HL-60 (cell line): ENCODE data around the gene LRP8.

Experiments
- DNase-seq, 2 experiments: peaks; one replicate each; pipeline ENCODE4 v3.0.0-alpha.2; 2010 to 2020; ENCODE audit warnings: low read depth in 1 of 2, low spot score in 1 of 2
- H3K27ac ChIP-seq: fragments of 250-450 bp; sonication (Bioruptor Pico); replicated peaks from 2 replicates; pipeline ENCODE4 v1.5.1; 2020; ENCODE audit warnings: mild to moderate bottlenecking, moderate library complexity
- H3K27me3 ChIP-seq: fragments of 250-450 bp; sonication (Bioruptor Pico); 2 replicates; pipeline ENCODE4 v1.5.1; 2021; ENCODE audit warnings: mild to moderate bottlenecking, moderate library complexity; ENCODE audit not compliant: insufficient read depth, poor library complexity, severe bottlenecking
- H3K4me3 ChIP-seq: replicated peaks from 2 replicates; pipeline ENCODE4 v1.5.1; 2011; ENCODE audit warnings: mild to moderate bottlenecking, control low read depth, low read length; ENCODE audit not compliant: insufficient read depth
- GABPA ChIP-seq: IDR thresholded peaks from 2 replicates; pipeline ENCODE4 v1.6.1; 2012; ENCODE audit warnings: low read depth
- POLR2AphosphoS5 ChIP-seq: IDR thresholded peaks from 2 replicates; pipeline ENCODE4 v1.6.1; 2012; ENCODE audit warnings: low read depth
- SPI1 ChIP-seq: IDR thresholded peaks from 2 replicates; pipeline ENCODE4 v1.6.1; 2012; ENCODE audit warnings: low read depth, mild to moderate bottlenecking, borderline replicate concordance
- TF ChIP-seq, protein P1 (sequence below): IDR thresholded peaks from one replicate; pipeline ENCODE4 v1.5.1; 2011; ENCODE audit warnings: low read length, control low read depth, inconsistent platforms; ENCODE audit not compliant: insufficient read depth
- TF ChIP-seq, protein P2 (sequence below): IDR thresholded peaks from 2 replicates; pipeline ENCODE4 v1.6.1; 2012; ENCODE audit warnings: low read depth; ENCODE audit not compliant: insufficient replicate concordance

LRP8 gene

DNA sequence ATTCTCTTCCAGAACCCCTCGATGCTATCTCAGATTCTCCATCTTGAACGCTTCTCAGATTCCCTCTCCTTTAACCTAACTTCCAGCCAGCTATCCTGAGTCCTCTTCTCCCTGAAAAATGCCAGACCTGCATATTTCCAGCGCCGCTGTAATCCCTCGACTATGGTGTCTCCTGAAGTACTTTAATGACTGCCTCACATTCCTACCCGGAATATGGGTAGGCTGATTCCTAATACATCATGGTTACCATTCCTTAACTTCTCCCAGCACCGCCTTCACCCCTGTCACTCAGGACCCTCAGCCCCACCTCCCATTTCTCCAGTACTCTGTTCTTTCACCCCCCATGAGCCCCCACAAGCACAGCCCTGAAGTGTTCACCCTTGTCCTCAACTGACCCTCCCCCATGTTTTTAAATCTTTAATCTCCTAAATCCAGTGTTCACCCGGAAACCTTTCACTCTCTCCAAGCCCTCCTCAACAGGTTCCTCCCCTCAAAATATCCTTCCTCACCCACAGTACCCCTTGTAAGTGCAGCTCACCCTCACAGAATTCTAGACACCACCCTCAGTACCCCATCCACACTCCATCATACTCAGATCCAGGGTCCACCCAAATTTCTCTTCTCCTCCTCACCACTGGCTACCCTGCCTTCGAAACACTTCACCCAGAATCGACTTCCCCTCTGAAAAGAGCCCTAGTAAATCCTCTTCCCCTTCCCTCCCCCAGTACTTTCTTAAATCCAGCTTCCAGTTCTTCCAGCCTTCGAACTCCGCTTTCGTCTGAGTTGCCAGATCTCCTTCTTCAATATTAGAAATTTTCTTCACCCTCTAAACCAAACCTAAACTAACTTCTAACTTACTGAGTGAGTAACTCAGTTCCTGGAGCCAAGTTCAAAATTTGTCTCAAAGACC, 130.3 kb downstream of the LRP8 start:
- Histone ChIP-seq H3K27me3 (no peaks in the 10 kb centered on the region), H3K4me3 (peak overlapping the region; percentile 77), H3K27ac (peak overlapping the region; percentile 87)
- peak in 1 of 2 experiments; percentile 47 for DNase-seq
- TF ChIP-seq GABPA (no peak), SPI1 (peak; percentile 83)

DNA sequence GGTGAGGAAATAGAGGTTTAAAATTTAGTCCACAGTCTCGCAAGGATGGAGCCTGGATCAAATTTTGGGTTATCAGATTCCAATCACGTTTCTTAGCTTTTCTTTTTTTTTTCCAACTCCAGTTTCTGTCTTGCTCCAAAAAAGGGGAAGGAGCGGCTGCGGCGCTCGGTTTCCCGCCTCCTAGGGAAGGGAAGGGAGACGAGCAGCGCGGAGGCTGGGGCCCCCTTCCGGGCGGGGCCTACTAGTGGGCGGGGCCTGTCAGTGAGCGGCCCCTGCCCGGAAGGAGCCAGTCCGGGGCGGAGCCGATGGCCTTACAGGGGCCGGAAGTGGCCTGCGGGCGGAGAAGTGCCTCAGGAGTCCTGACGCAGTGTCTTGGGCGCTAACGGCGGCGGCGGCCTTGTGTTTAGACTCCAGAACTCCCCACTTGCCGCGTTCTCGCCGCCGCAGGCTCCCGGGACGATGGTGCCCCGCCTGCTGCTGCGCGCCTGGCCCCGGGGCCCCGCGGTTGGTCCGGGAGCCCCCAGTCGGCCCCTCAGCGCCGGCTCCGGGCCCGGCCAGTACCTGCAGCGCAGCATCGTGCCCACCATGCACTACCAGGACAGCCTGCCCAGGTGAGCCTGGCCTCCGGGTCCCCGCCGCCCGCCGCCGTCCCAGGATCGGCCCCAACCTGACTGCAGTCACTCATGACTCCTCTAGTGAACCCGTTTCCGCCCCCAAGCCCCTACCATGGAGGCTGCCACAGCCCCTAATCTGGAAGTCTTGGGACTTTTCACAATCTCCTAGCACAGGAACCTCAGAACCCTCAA, 131.2 kb downstream of the LRP8 start, which contains the start of gene CPT2:
Gene CPT2 (plus strand): TSS at position 340 of the 806 bp plus-strand sequence. CDS start 120 bp downstream, at position 460.
- DNase-seq: peak; percentile 91 to 94
- TF ChIP-seq, protein P1, sequence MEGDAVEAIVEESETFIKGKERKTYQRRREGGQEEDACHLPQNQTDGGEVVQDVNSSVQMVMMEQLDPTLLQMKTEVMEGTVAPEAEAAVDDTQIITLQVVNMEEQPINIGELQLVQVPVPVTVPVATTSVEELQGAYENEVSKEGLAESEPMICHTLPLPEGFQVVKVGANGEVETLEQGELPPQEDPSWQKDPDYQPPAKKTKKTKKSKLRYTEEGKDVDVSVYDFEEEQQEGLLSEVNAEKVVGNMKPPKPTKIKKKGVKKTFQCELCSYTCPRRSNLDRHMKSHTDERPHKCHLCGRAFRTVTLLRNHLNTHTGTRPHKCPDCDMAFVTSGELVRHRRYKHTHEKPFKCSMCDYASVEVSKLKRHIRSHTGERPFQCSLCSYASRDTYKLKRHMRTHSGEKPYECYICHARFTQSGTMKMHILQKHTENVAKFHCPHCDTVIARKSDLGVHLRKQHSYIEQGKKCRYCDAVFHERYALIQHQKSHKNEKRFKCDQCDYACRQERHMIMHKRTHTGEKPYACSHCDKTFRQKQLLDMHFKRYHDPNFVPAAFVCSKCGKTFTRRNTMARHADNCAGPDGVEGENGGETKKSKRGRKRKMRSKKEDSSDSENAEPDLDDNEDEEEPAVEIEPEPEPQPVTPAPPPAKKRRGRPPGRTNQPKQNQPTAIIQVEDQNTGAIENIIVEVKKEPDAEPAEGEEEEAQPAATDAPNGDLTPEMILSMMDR: no peak
- TF ChIP-seq POLR2AphosphoS5 (peak; percentile 96), SPI1 (peak; percentile 67), GABPA (peak; percentile 78)
- TF ChIP-seq, protein P2, sequence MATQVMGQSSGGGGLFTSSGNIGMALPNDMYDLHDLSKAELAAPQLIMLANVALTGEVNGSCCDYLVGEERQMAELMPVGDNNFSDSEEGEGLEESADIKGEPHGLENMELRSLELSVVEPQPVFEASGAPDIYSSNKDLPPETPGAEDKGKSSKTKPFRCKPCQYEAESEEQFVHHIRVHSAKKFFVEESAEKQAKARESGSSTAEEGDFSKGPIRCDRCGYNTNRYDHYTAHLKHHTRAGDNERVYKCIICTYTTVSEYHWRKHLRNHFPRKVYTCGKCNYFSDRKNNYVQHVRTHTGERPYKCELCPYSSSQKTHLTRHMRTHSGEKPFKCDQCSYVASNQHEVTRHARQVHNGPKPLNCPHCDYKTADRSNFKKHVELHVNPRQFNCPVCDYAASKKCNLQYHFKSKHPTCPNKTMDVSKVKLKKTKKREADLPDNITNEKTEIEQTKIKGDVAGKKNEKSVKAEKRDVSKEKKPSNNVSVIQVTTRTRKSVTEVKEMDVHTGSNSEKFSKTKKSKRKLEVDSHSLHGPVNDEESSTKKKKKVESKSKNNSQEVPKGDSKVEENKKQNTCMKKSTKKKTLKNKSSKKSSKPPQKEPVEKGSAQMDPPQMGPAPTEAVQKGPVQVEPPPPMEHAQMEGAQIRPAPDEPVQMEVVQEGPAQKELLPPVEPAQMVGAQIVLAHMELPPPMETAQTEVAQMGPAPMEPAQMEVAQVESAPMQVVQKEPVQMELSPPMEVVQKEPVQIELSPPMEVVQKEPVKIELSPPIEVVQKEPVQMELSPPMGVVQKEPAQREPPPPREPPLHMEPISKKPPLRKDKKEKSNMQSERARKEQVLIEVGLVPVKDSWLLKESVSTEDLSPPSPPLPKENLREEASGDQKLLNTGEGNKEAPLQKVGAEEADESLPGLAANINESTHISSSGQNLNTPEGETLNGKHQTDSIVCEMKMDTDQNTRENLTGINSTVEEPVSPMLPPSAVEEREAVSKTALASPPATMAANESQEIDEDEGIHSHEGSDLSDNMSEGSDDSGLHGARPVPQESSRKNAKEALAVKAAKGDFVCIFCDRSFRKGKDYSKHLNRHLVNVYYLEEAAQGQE: no peak
- Histone ChIP-seq H3K4me3 (peak within 1 kb of the TSS; percentile 77), H3K27me3 (no peaks in the 10 kb centered on the region), H3K27ac (peak within 1 kb of the TSS; percentile 87)

DNA sequence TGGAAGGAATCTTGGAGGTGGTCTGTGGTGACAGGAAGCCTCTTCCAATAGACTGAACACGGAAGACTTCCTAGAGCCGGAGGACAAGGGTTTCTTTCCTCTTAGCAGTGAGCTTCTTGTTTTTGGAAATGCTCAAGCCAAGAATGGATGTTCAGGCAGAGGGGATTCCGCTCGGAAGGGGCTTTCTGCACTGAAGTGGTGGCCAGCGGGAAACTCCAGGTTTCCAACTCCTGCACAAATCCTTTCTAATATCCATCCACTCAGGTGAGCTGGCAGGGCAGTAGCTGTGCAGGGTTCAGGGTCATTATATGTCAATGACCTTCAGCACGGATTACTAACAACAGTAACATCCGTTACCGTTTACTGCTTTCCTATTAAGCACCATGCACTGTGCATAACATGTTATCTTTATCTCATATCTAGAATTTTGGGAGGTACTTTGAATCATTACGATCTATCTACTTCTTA, 131.8 kb downstream of the LRP8 start:
- DNase-seq: no peak
- H3K4me3 ChIP-seq: 0 out of 2 replicates have a peak overlapping the region, but pooled peaks have one; percentile 77
- peak overlapping the region; percentile 87 for H3K27ac ChIP-seq
- no peaks in the 10 kb centered on the region for H3K27me3 ChIP-seq
- TF ChIP-seq SPI1 (no peak), POLR2AphosphoS5 (no peak), GABPA (no peak)
- TF ChIP-seq, protein P2: no peak
- TF ChIP-seq, protein P1: no peak
